Mammary epithelial cell (primary cell): ENCODE data around the gene MTLN.

Experiments used
- CTCF ChIP-seq, 2 donors: IDR thresholded peaks in 1 of 2; conservative IDR thresholded peaks in 1 of 2; 2 replicates each; pipeline ENCODE4 v1.5.1; 2011 to 2012; ENCODE audit warnings: inconsistent platforms in 2 of 2, low read length in 2 of 2, mild to moderate bottlenecking in 2 of 2, control low read depth in 1 of 2, low read depth in 1 of 2; ENCODE audit not compliant: insufficient read depth in 1 of 2; ENCODE audit errors: extremely low read depth in 1 of 2
- EZH2 ChIP-seq: IDR thresholded peaks from 2 replicates; pipeline ENCODE4 v1.6.1; 2012; ENCODE audit warnings: low read length, inconsistent platforms, borderline replicate concordance

GRCh38 chr2:110220190-110220564, 7.8 kb upstream of the MTLN start:
- TF ChIP-seq CTCF (conservative IDR thresholded peaks at IDR 0.05 in 1 of 2, IDR thresholded peaks at IDR 0.05 in 1 of 2; ENCODE audit: extremely low read depth in 1 of 2, insufficient read depth in 1 of 2, low read depth in 1 of 2, low read length in 2 of 2): no peak
- no peak for TF ChIP-seq EZH2
